Keratinocyte (primary cell): ENCODE results near the gene ZBTB39. TPM values are rescaled to one million over a fixed set of nuclear protein-coding genes. Genes with fewer than 3 reads are reported as not detected.
"Not testable (repeated sequence)": the region's sequence is repeated elsewhere in the genome, so short reads cannot be mapped to it uniquely, and the experiment has no call there.

Experiments used
- DNase-seq: peaks from one replicate; pipeline ENCODE4 v3.0.0-alpha.2; 2011; ENCODE audit warnings: low read depth, missing footprints, low spot score
- FAIRE-seq: peaks from 2 replicates; lab custom pipeline; 2011; peaks lifted over from hg19 to GRCh38; lab: Jason Lieb, UNC
- H2AFZ ChIP-seq: 2 replicates; pipeline ENCODE4 v1.6.0; 2012; ENCODE audit warnings: low read length, control low read depth, inconsistent platforms; ENCODE audit not compliant: control insufficient read depth
- H3K27ac ChIP-seq: 2 replicates; pipeline ENCODE4 v1.5.1; 2011; ENCODE audit warnings: low read length; ENCODE audit not compliant: control insufficient read depth, insufficient read depth
- H3K27me3 ChIP-seq: 3 replicates; pipeline ENCODE4 v1.6.0; 2011; ENCODE audit warnings: low read length; ENCODE audit not compliant: control insufficient read depth, insufficient read depth; ENCODE audit errors: extremely low read depth
- H3K36me3 ChIP-seq, 2 experiments: 2 replicates in 1 of 2; 3 replicates in 1 of 2; pipeline ENCODE4 v1.5.1; 2011; ENCODE audit warnings: low read length in 2 of 2, mild to moderate bottlenecking in 1 of 2; ENCODE audit not compliant: control insufficient read depth in 2 of 2, insufficient read depth in 2 of 2; ENCODE audit errors: extremely low read depth in 1 of 2
- H3K4me1 ChIP-seq: 3 replicates; pipeline ENCODE4 v1.5.1; 2011; ENCODE audit warnings: low read length; ENCODE audit not compliant: control insufficient read depth, insufficient read depth; ENCODE audit errors: extremely low read depth
- H3K4me2 ChIP-seq: 3 replicates; pipeline ENCODE4 v1.6.0; 2011; ENCODE audit warnings: low read depth, low read length; ENCODE audit not compliant: control insufficient read depth, insufficient read depth; ENCODE audit errors: extremely low read depth
- H3K4me3 ChIP-seq, 3 experiments: fragments of 200-600 bp in 1 of 3; sonication (generic) in 1 of 3; 2 replicates in 2 of 3; 3 replicates in 1 of 3; pipeline ENCODE4 v1.5.1; 2011 to 2016; ENCODE audit warnings: low read length in 3 of 3, mild to moderate bottlenecking in 3 of 3, control low read depth in 2 of 3, inconsistent platforms in 1 of 3, low read depth in 1 of 3, mixed read lengths in 1 of 3, mixed run types in 1 of 3, moderate library complexity in 1 of 3; ENCODE audit not compliant: control insufficient read depth in 2 of 3, insufficient read depth in 2 of 3; ENCODE audit errors: extremely low read depth in 1 of 3
- H3K79me2 ChIP-seq: 2 replicates; pipeline ENCODE4 v1.6.0; 2012; ENCODE audit warnings: low read length; ENCODE audit not compliant: control insufficient read depth, insufficient read depth
- H3K9ac ChIP-seq: 3 replicates; pipeline ENCODE4 v1.6.0; 2011; ENCODE audit warnings: low read length; ENCODE audit not compliant: control insufficient read depth, insufficient read depth; ENCODE audit errors: extremely low read depth
- H3K9me1 ChIP-seq: 3 replicates; pipeline ENCODE4 v1.6.0; 2011; ENCODE audit warnings: low read length; ENCODE audit not compliant: control insufficient read depth, insufficient read depth; ENCODE audit errors: extremely low read depth
- H3K9me3 ChIP-seq: 2 replicates; pipeline ENCODE4 v1.5.1; 2012; ENCODE audit warnings: low read depth, low read length; ENCODE audit not compliant: control insufficient read depth
- H4K20me1 ChIP-seq: 3 replicates; pipeline ENCODE4 v1.6.0; 2011; ENCODE audit warnings: low read length; ENCODE audit not compliant: control insufficient read depth, insufficient read depth; ENCODE audit errors: extremely low read depth
- dilution Hi-C: fragments of 300-500 bp; cut with MboI; formaldehyde crosslinking; loops from one replicate; pipeline ENCODE4 v1.7.0; 2020; ENCODE audit warnings: low sequenced_read_pairs; ENCODE audit not compliant: extremely low pct_ligation_motif_present
- polyA plus RNA-seq, 5 experiments: library from polyadenylated mRNA; depleted of rRNA in 3 of 5; stranded (reverse) in 3 of 5; stranded (forward) in 1 of 5; unstranded in 1 of 5; fragments of >200 nt; gene quantifications; 1 replicate in 1 of 5; 2 replicates in 3 of 5; 3 replicates in 1 of 5; pipeline versions ENCODE4 v1.2.1 to v1.2.3, GENCODE V29; 2011 to 2012; ENCODE audit warnings: missing spikeins in 2 of 5, low read depth in 1 of 5, low replicate concordance in 1 of 5

Gene ZBTB39
- polyA plus RNA-seq, 1 donor (not counting 4 experiments of a cell fraction or from before 2014, with no cell fraction given) = 4.1 TPM

DNA sequence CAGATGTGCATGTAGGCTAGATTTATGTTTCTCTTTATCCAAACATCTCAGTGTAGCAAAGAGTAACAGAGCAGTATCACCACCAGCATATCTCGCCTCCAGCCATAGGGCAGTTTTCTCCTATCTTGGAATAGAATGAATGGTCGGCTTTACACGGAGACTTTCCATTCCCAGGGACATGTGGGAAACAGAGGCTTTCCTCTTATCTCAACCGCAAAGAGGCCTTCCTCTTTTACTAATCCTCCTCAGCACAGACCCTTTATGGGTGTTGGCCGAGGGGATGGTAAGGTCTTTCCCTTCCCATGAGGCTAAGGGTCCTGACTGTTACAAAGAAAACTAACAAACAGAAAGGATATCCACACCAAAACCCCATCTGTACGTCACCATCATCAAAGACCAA lies 37.4 kb downstream of the ZBTB39 start:
- DNase-seq, dilution Hi-C loops, H3K9me3 ChIP-seq, H4K20me1 ChIP-seq, H3K4me2 ChIP-seq, H3K27me3 ChIP-seq, H2AFZ ChIP-seq, H3K79me2 ChIP-seq, H3K36me3 ChIP-seq, H3K9ac ChIP-seq, H3K4me1 ChIP-seq, H3K9me1 ChIP-seq, H3K4me3 ChIP-seq, H3K27ac ChIP-seq, FAIRE-seq: not testable (repeated sequence)

DNA sequence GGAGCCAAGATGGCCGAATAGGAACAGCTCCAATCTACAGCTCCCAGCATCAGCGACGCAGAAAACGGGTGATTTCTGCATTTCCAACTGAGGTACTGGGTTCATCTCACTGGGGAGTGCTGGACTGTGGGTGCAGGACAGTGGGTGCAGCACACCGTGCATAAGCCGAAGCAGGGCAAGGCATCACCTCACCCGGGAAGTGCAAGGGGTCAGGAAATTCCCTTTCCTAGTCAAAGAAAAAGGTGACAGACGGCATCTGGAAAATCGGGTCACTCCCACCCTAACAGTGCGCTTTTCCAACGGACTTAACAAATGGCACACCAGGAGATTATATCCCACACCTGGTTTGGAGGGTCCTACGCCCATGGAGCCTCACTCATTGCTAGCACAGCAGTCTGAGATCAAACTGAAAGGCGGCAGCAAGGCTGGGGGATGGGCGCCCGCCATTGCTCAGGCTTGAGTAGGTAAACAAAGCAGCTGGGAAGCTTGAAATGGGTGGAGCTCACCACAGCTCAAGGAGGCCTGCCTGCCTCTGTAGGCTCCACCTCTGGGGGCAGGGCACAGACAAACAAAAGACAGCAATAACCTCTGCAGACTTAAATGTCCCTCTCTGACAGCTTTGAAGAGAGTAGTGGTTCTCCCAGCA lies 40.2 kb downstream of the ZBTB39 start:
- H3K27me3 ChIP-seq, dilution Hi-C loops, H3K36me3 ChIP-seq, H3K9me1 ChIP-seq, H3K79me2 ChIP-seq, H3K27ac ChIP-seq, H4K20me1 ChIP-seq, FAIRE-seq, H3K4me2 ChIP-seq, DNase-seq, H3K9ac ChIP-seq, H3K4me3 ChIP-seq, H3K4me1 ChIP-seq, H2AFZ ChIP-seq, H3K9me3 ChIP-seq: not testable (repeated sequence)

DNA sequence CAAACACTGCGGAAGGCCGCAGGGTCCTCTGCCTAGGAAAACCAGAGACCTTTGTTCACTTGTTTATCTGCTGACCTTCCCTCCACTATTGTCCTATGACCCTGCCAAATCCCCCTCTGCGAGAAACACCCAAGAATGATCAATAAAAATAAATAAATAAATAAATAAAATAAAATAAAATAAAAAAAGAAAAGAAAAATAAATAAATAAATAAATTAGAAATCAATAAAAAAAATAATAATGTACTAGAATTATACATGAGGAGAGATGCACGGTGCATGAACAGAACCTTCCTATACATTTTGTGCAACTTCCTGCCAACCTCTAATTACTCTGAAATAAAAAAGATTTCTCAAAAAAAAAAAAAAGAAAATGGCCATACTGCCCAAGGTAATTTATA lies 41.2 kb downstream of the ZBTB39 start:
- H3K9ac ChIP-seq, FAIRE-seq, H3K9me1 ChIP-seq, H3K27me3 ChIP-seq, H3K27ac ChIP-seq, H3K4me3 ChIP-seq, DNase-seq, H3K79me2 ChIP-seq, H2AFZ ChIP-seq, dilution Hi-C loops, H3K4me2 ChIP-seq, H3K9me3 ChIP-seq, H3K36me3 ChIP-seq, H4K20me1 ChIP-seq, H3K4me1 ChIP-seq: not testable (repeated sequence)

DNA sequence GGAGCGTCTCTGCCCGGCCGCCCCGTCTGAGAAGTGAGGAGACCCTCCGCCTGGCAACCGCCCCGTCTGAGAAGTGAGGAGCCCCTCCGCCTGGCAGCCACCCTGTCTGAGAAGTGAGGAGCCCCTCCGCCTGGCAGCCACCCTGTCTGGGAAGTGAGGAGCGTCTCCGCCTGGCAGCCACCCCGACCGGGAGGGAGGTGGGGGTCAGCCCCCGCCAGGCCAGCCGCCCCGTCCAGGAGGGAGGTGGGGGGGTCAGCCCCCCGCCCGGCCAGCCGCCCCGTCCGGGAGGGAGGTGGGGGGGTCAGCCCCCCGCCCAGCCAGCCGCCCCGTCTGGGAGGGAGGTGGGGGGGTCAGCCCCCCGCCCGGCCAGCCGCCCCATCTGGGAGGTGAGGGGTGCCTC lies 42.8 kb downstream of the ZBTB39 start:
- dilution Hi-C loops, H3K4me2 ChIP-seq, H3K36me3 ChIP-seq, H3K79me2 ChIP-seq, H3K4me1 ChIP-seq, DNase-seq, H3K9ac ChIP-seq, H3K9me1 ChIP-seq, FAIRE-seq, H3K4me3 ChIP-seq, H3K9me3 ChIP-seq, H2AFZ ChIP-seq, H3K27me3 ChIP-seq, H3K27ac ChIP-seq, H4K20me1 ChIP-seq: not testable (repeated sequence)

DNA sequence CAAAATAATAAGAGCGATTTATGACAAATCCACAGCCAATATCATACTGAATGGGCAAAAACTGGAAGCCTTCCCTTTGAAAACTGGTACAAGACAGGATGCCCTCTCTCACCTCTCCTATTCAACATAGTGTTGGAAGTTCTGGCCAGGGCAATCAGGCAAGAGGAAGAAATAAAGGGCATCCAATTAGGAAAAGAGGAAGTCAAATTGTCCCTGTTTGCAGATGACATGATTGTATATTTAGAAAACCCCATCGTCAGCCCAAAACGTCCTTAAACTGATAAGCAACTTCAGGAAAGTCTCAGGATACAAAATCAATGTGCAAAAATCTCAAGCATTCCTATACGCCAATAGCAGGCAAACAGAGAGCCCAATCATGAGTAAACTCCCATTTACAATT lies 44.1 kb downstream of the ZBTB39 start:
- H2AFZ ChIP-seq, dilution Hi-C loops, H3K9ac ChIP-seq, H3K27ac ChIP-seq, H3K36me3 ChIP-seq, H3K9me3 ChIP-seq, DNase-seq, H3K9me1 ChIP-seq, H3K4me3 ChIP-seq, FAIRE-seq, H3K79me2 ChIP-seq, H3K27me3 ChIP-seq, H4K20me1 ChIP-seq, H3K4me1 ChIP-seq, H3K4me2 ChIP-seq: not testable (repeated sequence)
